GM12878 (cell line): ENCODE data around the gene AXDND1. TPM values are rescaled to one million over a fixed set of nuclear protein-coding genes. Genes with fewer than 3 reads are reported as not detected.

ENCODE experiments used
- ATAC-seq: fragments of 200-7000 bp; cut with Tn5 transposase; 3 replicates; pipeline ENCODE4 v1.9.1; 2020; ENCODE audit warnings: mild to moderate bottlenecking, moderate library complexity
- BruUV-seq: library from RNA; stranded (reverse); fragments of 400-500 nt; replicated peaks from 2 replicates; lab custom pipeline; 2021; lab: Mats Ljungman, UMichigan
- CTCF ChIA-PET: fragments of 300-600 bp; sonication (Branson Sonifier 250); formaldehyde crosslinking; extraction: SDS; loops from one replicate; lab custom pipeline; 2021; ENCODE audit warnings: inconsistent platforms; lab: Yijun Ruan, JAX
- POLR2A ChIA-PET: fragments of 350-600 bp; formaldehyde crosslinking; extraction: SDS; loops from one replicate; lab custom pipeline; 2021; ENCODE audit warnings: inconsistent platforms; lab: Charles Lee
- RAD21 ChIA-PET: fragments of 300-600 bp; sonication (Branson Sonifier 250); formaldehyde crosslinking; loops from one replicate; lab custom pipeline; 2023; ENCODE audit warnings: antibody characterized with exemption; ENCODE audit not compliant: unreplicated experiment; lab: Charles Lee
- SMC1A ChIA-PET: fragments of 300-600 bp; sonication (Branson Sonifier 250); formaldehyde crosslinking; loops from one replicate; lab custom pipeline; 2023; ENCODE audit not compliant: unreplicated experiment, uncharacterized antibody; lab: Charles Lee
- DNase-seq: peaks from one replicate; pipeline ENCODE4 v3.0.0-alpha.2; 2011; ENCODE audit warnings: low read depth, low spot score
- FAIRE-seq: peaks from 3 replicates; lab custom pipeline; 2011; peaks lifted over from hg19 to GRCh38; lab: Jason Lieb, UNC
- H2AFZ ChIP-seq: 2 replicates; pipeline ENCODE4 v1.6.0; 2011; ENCODE audit warnings: low read depth, low read length, control low read depth; ENCODE audit not compliant: control insufficient read depth
- H3K27ac ChIP-seq: 2 replicates; pipeline ENCODE4 v1.5.1; 2011; ENCODE audit warnings: control low read depth; ENCODE audit not compliant: control insufficient read depth, insufficient read depth
- H3K27me3 ChIP-seq, 2 experiments: replicated peaks in 1 of 2; 2 replicates each; pipeline versions ENCODE4 v1.6.0 to v1.6.1; 2011; ENCODE audit warnings: low read length in 1 of 2; ENCODE audit not compliant: control insufficient read depth in 2 of 2, insufficient read depth in 2 of 2
- H3K36me3 ChIP-seq, 2 experiments: 2 replicates each; pipeline ENCODE4 v1.5.1; 2011; ENCODE audit warnings: low read length in 1 of 2; ENCODE audit not compliant: control insufficient read depth in 2 of 2, insufficient read depth in 2 of 2
- H3K4me1 ChIP-seq: 2 replicates; pipeline ENCODE4 v1.6.1; 2011; ENCODE audit warnings: mild to moderate bottlenecking, low read length, moderate library complexity, mixed read lengths; ENCODE audit not compliant: control insufficient read depth, insufficient read depth
- H3K4me2 ChIP-seq: 2 replicates; pipeline ENCODE4 v1.6.0; 2011; ENCODE audit warnings: control low read depth; ENCODE audit not compliant: control insufficient read depth, insufficient read depth
- H3K4me3 ChIP-seq: fragments of 200-600 bp; sonication (generic); 2 replicates; pipeline ENCODE4 v1.5.1; 2016
- H3K79me2 ChIP-seq: 2 replicates; pipeline ENCODE4 v1.6.0; 2011; ENCODE audit warnings: low read length; ENCODE audit not compliant: control insufficient read depth, insufficient read depth
- H3K9ac ChIP-seq: 2 replicates; pipeline ENCODE4 v1.8.0; 2011; ENCODE audit warnings: low read length, control low read depth, mixed read lengths; ENCODE audit not compliant: control insufficient read depth, insufficient read depth
- H3K9me3 ChIP-seq: replicated peaks from 3 replicates; pipeline ENCODE4 v1.5.1; 2011; ENCODE audit warnings: mild to moderate bottlenecking, low read length; ENCODE audit not compliant: control insufficient read depth, insufficient read depth
- H4K20me1 ChIP-seq: 2 replicates; pipeline ENCODE4 v1.6.0; 2011; ENCODE audit not compliant: control insufficient read depth, insufficient read depth
- ATF7 ChIP-seq: fragments of 450-650 bp; IDR thresholded peaks from 2 replicates; pipeline ENCODE4 v1.6.1; 2016; ENCODE audit warnings: low read depth, mild to moderate bottlenecking
- BRCA1 ChIP-seq: IDR thresholded peaks from 2 replicates; pipeline ENCODE4 v1.6.1; 2011; ENCODE audit warnings: low read depth, low read length, improper control_type of control experiment
- GABPA ChIP-seq: IDR thresholded peaks from 2 replicates; pipeline ENCODE4 v1.6.1; 2014; ENCODE audit warnings: antibody characterized with exemption, low read depth, mild to moderate bottlenecking, inconsistent platforms
- KDM1A ChIP-seq: fragments of 200-600 bp; sonication (generic); IDR thresholded peaks from 2 replicates; pipeline ENCODE4 v1.6.1; 2016; ENCODE audit warnings: borderline replicate concordance
- NRF1 ChIP-seq: conservative IDR thresholded peaks from 2 replicates; pipeline ENCODE4 v1.6.1; 2011; ENCODE audit warnings: mild to moderate bottlenecking, low read depth, low read length, improper control_type of control experiment
- POLR2A ChIP-seq: IDR thresholded peaks from 2 replicates; pipeline ENCODE4 v1.6.1; 2011; ENCODE audit warnings: low read depth, mild to moderate bottlenecking, low read length
- RAD51 ChIP-seq: fragments of 450-650 bp; IDR thresholded peaks from 2 replicates; pipeline ENCODE4 v1.6.1; 2016; ENCODE audit warnings: moderate library complexity, mild to moderate bottlenecking, inconsistent platforms
- RCOR1 ChIP-seq: conservative IDR thresholded peaks from 2 replicates; pipeline ENCODE4 v1.6.1; 2012; ENCODE audit warnings: low read depth, low read length, improper control_type of control experiment
- SIX5 ChIP-seq: IDR thresholded peaks from 2 replicates; pipeline ENCODE4 v1.6.1; 2011; ENCODE audit warnings: mild to moderate bottlenecking, low read depth, low read length, moderate library complexity; ENCODE audit not compliant: severe bottlenecking
- SMARCA5 ChIP-seq: fragments of 450-650 bp; IDR thresholded peaks from 2 replicates; pipeline ENCODE4 v1.6.1; 2017; ENCODE audit warnings: mild to moderate bottlenecking
- SRF ChIP-seq, 2 experiments: IDR thresholded peaks; 2 replicates each; pipeline ENCODE4 v1.6.1; 2011; ENCODE audit warnings: low read depth in 2 of 2, low read length in 2 of 2, mild to moderate bottlenecking in 1 of 2, moderate library complexity in 1 of 2
- SUPT20H ChIP-seq: IDR thresholded peaks from 2 replicates; pipeline ENCODE4 v1.6.1; 2011; ENCODE audit warnings: low read depth, mild to moderate bottlenecking, low read length, moderate library complexity, borderline replicate concordance; ENCODE audit not compliant: control insufficient read depth
- TCF3 ChIP-seq: IDR thresholded peaks from 2 replicates; pipeline ENCODE4 v1.6.1; 2012; ENCODE audit warnings: low read depth, mild to moderate bottlenecking, low read length, borderline replicate concordance; ENCODE audit not compliant: insufficient read depth
- ZZZ3 ChIP-seq: IDR thresholded peaks from 2 replicates; pipeline ENCODE4 v1.6.1; 2011; ENCODE audit warnings: low read depth; ENCODE audit not compliant: control insufficient read depth, insufficient read length
- WGBS: methylation state at CpG from one replicate; pipeline ENCODE4 v1.1.6; 2016; ENCODE audit warnings: low lambda C conversion rate; ENCODE audit not compliant: insufficient replicate concordance, insufficient coverage; ENCODE audit errors: missing lambda C conversion rate; 5-methylcytosine and 5-hydroxymethylcytosine counted together
- in situ Hi-C: fragments of 300-500 bp; cut with MboI; formaldehyde crosslinking; loops from 9 replicates; pipeline ENCODE4 v1.14.3; 2018; ENCODE audit warnings: mixed read lengths
- intact Hi-C: fragments of 100-400 bp; cut with micrococcal nuclease; formaldehyde crosslinking; loops from one replicate; pipeline ENCODE4 v1.14.2; 2022; ENCODE audit not compliant: unreplicated experiment
- polyA plus RNA-seq, 11 experiments: library from polyadenylated mRNA; depleted of rRNA in 4 of 11; unstranded in 6 of 11; stranded (reverse) in 5 of 11; fragments of >200 nt; fragmentation: Nextera tagmentation in 4 of 11; fragmentation: Illumina TruSeq in 1 of 11; extraction: Ambion mirVana in 4 of 11; extraction: Trizol in 1 of 11; gene quantifications; 1 replicate in 1 of 11; 2 replicates in 10 of 11; pipeline versions ENCODE4 v1.2.1 to v1.2.3, GENCODE V29; 2011 to 2016; ENCODE audit warnings: inconsistent platforms in 2 of 11, missing spikeins in 2 of 11, low read depth in 1 of 11
- total RNA-seq, 4 experiments: library from RNA; depleted of rRNA in 3 of 4; stranded (reverse); fragments of >200 nt in 3 of 4; fragmentation: Illumina TruSeq in 1 of 4; extraction: Trizol in 1 of 4; gene quantifications; 2 replicates each; pipeline versions ENCODE4 v1.2.1 to v1.2.3, GENCODE V29; 2013 to 2021
- TF ChIP-seq, protein P1 (sequence below): fragments of 450-650 bp; IDR thresholded peaks from 2 replicates; pipeline ENCODE4 v1.6.1; 2017; ENCODE audit warnings: mild to moderate bottlenecking, low read depth, inconsistent platforms; ENCODE audit not compliant: poor library complexity, severe bottlenecking

The AXDND1 gene
- total and polyA plus RNA-seq, 10 of the 15 experiments (the other 5 are each of a cell fraction or from before 2014, with no cell fraction given): 0.12 to 0.84 (median 0.42) TPM

DNA sequence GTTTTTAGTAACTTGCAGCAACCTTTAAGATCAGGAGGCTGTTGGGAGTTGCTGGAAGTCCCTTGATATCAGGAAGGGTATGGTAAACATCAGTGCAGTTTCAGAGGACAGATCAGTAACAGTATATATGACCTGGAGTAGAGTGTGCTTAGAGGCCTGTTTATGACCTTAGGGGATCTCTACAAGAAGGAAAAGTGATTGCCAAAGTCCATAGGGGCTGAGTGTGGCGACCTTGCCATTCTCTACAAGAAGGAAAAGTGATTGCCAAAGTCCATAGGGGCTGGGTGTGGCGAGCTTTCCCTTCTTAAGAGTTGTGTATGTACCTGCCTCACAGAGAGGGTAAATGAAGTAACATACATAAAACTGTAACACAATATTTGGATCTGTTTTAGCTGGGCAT is 28.5 kb upstream of the AXDND1 start:
- ChIA-PET RAD21 (no interaction called here), SMC1A (no interaction called here), POLR2A (no interaction called here), CTCF (interaction anchor here (1.2 kb wide), 1 partner anchor 28 kb away, joined by 3 read pairs; the partner anchor contains the start of gene AXDND1)
- H3K4me3 ChIP-seq: no peak overlapping the region
- intact Hi-C loops: no loop called here
- H2AFZ ChIP-seq: no peak overlapping the region
- no peak for FAIRE-seq
- no peaks in the 10 kb centered on the region for H3K27me3 ChIP-seq
- no peak for DNase-seq
- BruUV-seq: no TSS peak
- no peak overlapping the region for H3K27ac ChIP-seq
- H3K79me2 ChIP-seq: no peaks in the 10 kb centered on the region
- no peaks in the 10 kb centered on the region for H3K9me3 ChIP-seq
- H4K20me1 ChIP-seq: no peaks in the 10 kb centered on the region
- peaks cover 3 to 11% of the 10 kb centered on the region in 2 experiments; a peak in 3 of 4 replicates for H3K36me3 ChIP-seq
- TF ChIP-seq GABPA (no peak), TCF3 (no peak), SMARCA5 (no peak), SUPT20H (no peak), SIX5 (no peak), RCOR1 (no peak), NRF1 (no peak), ZZZ3 (no peak), POLR2A (no peak), SRF (IDR thresholded peaks at IDR 0.05; ENCODE audit: low read depth in 2 of 2, low read length in 2 of 2) (no peak), RAD51 (no peak), KDM1A (no peak), BRCA1 (no peak), ATF7 (no peak)
- TF ChIP-seq, protein P1, sequence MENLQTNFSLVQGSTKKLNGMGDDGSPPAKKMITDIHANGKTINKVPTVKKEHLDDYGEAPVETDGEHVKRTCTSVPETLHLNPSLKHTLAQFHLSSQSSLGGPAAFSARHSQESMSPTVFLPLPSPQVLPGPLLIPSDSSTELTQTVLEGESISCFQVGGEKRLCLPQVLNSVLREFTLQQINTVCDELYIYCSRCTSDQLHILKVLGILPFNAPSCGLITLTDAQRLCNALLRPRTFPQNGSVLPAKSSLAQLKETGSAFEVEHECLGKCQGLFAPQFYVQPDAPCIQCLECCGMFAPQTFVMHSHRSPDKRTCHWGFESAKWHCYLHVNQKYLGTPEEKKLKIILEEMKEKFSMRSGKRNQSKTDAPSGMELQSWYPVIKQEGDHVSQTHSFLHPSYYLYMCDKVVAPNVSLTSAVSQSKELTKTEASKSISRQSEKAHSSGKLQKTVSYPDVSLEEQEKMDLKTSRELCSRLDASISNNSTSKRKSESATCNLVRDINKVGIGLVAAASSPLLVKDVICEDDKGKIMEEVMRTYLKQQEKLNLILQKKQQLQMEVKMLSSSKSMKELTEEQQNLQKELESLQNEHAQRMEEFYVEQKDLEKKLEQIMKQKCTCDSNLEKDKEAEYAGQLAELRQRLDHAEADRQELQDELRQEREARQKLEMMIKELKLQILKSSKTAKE: no peak
- in situ Hi-C loops: no loop called here
- ATAC-seq: no peak
- H3K4me1 ChIP-seq: no peaks in the 10 kb centered on the region
- no peak overlapping the region for H3K9ac ChIP-seq
- no peak overlapping the region for H3K4me2 ChIP-seq
- whole genome bisulfite sequencing: 91% methylated on average over 2 of the region's 2 CpGs
